ENCODE results near the gene UAP1L1.

UAP1L1 gene

DNA sequence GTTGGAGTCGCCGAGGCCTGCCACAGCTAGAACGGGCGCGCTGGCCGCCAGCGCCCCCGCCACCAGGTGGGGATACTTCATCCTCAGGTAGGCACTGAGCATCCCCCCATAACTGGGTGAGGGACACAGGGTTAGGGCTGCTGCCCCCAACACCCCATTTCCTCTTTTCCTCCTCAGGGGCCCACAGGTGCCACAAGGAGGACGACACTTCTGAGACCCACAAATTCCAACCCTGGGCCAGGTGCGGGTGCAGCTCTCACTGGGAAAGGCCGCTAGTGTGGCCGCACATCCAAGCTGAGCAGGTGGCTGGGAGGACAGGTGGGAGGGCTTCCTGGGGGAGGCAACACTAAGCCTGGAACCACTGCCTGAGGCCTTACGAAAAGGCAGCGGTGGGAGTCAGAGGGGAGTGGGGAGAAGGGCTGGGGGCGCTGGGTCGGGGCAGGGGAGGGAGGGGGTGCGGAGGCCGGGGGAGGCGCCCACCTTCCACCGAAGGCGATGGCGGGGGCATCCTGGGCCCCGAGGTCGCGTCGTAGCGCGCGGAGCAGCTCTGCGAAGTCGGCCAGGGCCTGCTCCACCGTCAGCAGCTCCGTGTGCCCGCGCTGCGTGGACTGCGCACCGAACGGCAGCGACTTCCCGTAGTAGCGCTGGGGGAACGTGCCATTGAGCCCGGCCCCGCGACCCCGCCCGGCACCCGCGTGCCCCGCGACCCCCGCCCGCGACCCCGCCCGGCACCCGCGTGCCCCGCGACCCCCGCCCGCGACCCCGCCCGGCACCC lies 36.3 kb downstream of the UAP1L1 start:
- peak overlapping the region; percentile 38 for H3K4me3 ChIP-seq (replicated peaks in 1 of 2; ENCODE audit: low read depth in 2 of 2, low read length in 2 of 2)
- TF ChIP-seq, protein P1, sequence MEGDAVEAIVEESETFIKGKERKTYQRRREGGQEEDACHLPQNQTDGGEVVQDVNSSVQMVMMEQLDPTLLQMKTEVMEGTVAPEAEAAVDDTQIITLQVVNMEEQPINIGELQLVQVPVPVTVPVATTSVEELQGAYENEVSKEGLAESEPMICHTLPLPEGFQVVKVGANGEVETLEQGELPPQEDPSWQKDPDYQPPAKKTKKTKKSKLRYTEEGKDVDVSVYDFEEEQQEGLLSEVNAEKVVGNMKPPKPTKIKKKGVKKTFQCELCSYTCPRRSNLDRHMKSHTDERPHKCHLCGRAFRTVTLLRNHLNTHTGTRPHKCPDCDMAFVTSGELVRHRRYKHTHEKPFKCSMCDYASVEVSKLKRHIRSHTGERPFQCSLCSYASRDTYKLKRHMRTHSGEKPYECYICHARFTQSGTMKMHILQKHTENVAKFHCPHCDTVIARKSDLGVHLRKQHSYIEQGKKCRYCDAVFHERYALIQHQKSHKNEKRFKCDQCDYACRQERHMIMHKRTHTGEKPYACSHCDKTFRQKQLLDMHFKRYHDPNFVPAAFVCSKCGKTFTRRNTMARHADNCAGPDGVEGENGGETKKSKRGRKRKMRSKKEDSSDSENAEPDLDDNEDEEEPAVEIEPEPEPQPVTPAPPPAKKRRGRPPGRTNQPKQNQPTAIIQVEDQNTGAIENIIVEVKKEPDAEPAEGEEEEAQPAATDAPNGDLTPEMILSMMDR (IDR thresholded peaks at IDR 0.05; ENCODE audit: low read depth, low read length): no peak
- peak in 1 of 2 donors; percentile 21 for DNase-seq (ENCODE audit: low read depth in 2 of 2)

DNA sequence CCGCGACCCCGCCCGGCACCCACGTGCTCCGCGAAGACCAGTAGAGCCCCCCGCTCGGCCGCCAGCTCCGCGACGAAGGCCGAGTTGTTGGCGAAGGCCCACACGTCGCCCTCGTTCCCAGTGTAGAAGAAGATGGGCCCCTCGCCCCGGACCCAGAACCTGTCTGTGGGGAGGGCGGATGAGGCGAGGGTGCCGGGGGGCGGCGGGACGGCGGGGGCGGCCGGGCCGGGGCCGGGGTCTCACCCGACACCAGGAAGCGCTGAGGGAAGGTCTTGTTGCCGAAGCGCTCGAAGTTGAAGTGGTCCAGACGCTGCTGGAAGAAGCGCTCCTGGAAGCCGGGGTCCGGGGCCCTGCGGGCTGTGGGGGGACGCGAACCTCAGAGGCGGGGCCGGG lies 36.9 kb downstream of the UAP1L1 start:
- TF ChIP-seq, protein P1 (IDR thresholded peaks at IDR 0.05; ENCODE audit: low read depth, low read length): no peak
- peak in 1 of 2 donors; percentile 12 for DNase-seq (ENCODE audit: low read depth in 2 of 2)
- peak overlapping the region; percentile 55 for H3K4me3 ChIP-seq (replicated peaks in 1 of 2; ENCODE audit: low read depth in 2 of 2, low read length in 2 of 2)

DNA sequence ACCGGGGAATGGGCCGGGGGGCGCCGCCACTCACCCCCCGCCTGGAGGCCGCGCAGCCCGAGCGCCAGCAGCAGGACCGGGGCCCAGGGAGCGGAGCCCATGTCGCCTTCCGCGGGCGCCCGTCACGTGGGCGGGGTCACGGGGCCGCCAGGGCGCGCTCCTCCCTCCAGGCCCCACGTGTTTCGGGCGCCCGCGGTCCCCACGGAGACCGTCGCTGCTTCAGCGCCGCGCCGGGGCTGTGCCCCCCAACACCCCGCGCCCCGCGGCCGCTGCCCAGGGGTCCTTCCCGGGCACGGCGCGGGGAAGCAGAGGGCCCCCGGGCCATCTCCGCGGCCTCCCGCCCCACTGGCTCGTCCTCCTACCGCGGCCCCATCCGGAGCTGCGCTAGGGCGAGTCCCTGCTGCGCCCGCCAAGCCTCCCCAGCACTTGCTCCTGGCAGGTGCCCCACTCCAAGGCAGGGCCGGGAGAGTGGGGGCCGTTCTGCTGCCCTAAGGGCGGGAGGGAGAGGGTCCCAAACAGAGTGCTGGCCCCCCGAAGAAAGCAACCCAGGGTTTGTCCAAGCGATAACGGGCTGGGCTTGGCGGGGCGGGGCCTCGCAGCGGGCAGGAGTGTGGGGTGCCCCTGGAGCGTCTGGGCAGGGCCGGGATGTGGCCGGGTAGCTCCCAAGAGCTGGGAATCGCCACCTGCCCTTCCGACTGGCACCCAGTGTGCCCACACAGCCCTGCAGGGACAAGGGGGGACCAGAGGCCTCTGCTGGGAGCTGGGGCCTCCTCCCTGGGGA lies 37.5 kb downstream of the UAP1L1 start, which contains the start of gene DPP7:
Gene DPP7, minus strand, starts transcription at position 121 of the 781 bp plus-strand sequence. Its CDS starts 20 bp downstream, at position 101.
- H3K4me3 ChIP-seq (replicated peaks in 1 of 2; ENCODE audit: low read depth in 2 of 2, low read length in 2 of 2): peak within 1 kb of the TSS; percentile 55
- DNase-seq (ENCODE audit: low read depth in 2 of 2): peak; percentile 38 to 56
- TF ChIP-seq, protein P1 (IDR thresholded peaks at IDR 0.05; ENCODE audit: low read depth, low read length): no peak

DNA sequence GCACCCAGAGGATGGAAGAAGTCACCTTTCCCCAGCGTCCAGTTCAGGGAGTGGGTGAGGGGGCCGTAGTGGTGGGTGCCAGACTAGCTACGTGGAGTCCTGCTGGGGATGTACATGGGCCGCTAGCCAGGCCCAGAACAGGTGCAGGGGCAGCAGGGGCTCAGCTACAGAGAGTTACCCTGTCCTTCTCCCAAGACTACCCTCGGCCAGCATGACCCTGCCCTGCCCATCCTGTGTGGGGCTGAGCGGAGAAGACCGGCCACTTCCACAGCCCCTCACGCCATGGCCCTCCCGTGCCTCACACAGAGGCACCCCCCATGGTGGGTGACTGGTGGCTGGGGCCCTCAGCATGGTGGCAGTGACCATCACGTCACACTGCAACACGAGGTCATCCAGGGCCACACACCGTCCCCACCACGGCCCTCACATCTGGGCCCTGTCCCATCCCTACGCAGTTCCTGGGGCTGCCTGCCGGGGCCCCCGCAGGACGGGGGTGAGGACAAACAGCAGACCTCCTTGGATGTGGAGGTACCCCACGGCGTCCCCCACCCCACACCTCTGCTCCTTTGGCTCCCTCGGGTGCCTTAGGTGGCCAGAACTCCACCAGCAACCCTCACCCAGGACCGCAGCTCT lies 38.2 kb downstream of the UAP1L1 start:
- H3K4me3 ChIP-seq (replicated peaks in 1 of 2; ENCODE audit: low read depth in 2 of 2, low read length in 2 of 2): no peak overlapping the region
- no peak for DNase-seq (ENCODE audit: low read depth in 2 of 2)
- TF ChIP-seq, protein P1 (IDR thresholded peaks at IDR 0.05; ENCODE audit: low read depth, low read length): no peak

DNA sequence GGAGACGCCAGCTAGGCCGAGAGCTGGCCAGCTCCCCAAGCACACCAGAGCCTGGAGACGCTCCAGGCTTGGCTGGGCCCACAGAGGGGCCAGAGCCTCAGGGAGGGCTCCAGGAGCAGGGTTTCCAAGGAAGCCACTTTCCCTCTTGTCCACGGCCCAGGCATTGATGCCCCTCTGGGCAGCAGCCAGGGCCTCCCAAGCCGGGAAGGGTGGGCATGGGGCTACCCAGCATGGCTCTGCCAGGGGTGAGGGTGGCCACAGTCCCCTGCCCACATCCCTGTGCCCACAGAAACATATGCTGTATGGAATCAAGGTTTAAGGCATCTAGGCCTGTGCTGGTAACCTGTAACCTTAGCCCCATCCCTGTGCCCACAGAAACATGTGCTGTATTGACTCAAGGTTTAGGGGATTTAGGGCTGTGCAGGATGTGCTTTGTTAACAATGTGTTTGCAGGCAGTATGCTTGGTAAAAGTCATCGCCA lies 38.8 kb downstream of the UAP1L1 start:
- H3K4me3 ChIP-seq (replicated peaks in 1 of 2; ENCODE audit: low read depth in 2 of 2, low read length in 2 of 2): no peak overlapping the region
- TF ChIP-seq, protein P1 (IDR thresholded peaks at IDR 0.05; ENCODE audit: low read depth, low read length): no peak
- DNase-seq (ENCODE audit: low read depth in 2 of 2): no peak

DNA sequence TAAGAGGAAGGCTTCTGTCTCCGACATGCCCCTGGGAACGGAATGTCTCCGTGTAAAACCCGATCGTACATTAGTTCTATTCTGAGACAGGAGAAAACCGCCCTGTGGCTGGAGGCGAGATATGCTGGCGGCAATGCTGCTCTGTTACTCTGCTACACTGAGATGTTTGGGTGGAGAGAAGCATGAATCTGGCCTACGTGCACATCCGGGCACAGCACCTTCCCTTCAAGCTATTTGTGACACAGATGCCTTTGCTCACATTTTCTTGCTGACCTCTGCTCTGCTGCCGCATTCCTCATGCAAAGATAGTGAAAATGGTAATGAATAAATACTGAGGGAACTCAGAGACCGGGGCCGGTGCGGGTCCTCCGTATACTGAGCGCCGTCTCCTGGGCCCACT lies 39.4 kb downstream of the UAP1L1 start:
- TF ChIP-seq, protein P1 (IDR thresholded peaks at IDR 0.05; ENCODE audit: low read depth, low read length): no peak
- DNase-seq (ENCODE audit: low read depth in 2 of 2): peak in 1 of 2 donors; percentile 35
- no peak overlapping the region for H3K4me3 ChIP-seq (replicated peaks in 1 of 2; ENCODE audit: low read depth in 2 of 2, low read length in 2 of 2)
